Measurements from ENCODE around the gene RAPGEF6.
A peak's percentile ranks its signal among the peaks of the same experiment; 100 is the strongest.
"Not testable (repeated sequence)": the region's sequence is repeated elsewhere in the genome, so short reads cannot be mapped to it uniquely, and the experiment has no call there.

The RAPGEF6 gene

GRCh38 chr5:131647048-131647769, 12.2 kb upstream of the RAPGEF6 start:
- no peak for DNase-seq
- in situ Hi-C loops (cut with MboI; ENCODE audit: low pct_unique_long_range_greater_than_20kb, low sequenced_read_pairs), result no loop called here

GRCh38 chr5:131644822-131645221, 9.8 kb upstream of the RAPGEF6 start:
- DNase-seq, result no peak
- in situ Hi-C loops (cut with MboI; ENCODE audit: low pct_unique_long_range_greater_than_20kb, low sequenced_read_pairs), result no loop called here

GRCh38 chr5:131644370-131644769, 9.3 kb upstream of the RAPGEF6 start:
- no peak for DNase-seq
- in situ Hi-C loops (cut with MboI; ENCODE audit: low pct_unique_long_range_greater_than_20kb, low sequenced_read_pairs), result no loop called here

DNA sequence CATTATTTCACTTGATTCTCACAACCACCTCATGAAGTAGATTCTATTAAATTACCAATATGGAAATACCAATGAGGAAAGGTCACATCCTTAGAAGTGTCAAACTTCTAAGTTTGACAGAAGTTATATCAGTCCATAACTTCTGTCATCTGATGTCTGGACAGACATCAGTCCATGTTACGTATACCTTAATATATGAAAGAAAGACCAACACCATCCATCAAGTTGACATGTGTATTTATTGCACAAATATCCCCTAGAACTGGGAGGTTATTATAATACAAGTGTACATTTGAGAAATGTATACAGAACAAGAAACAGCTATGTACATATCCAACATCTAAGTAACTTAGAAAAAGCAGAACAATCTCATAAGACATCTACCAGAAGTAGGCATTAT, 6.5 kb upstream of the RAPGEF6 start:
- in situ Hi-C loops (cut with MboI; ENCODE audit: low pct_unique_long_range_greater_than_20kb, low sequenced_read_pairs), result no loop called here
- DNase-seq, result no peak

- peak; percentile 56 for DNase-seq
- in situ Hi-C loops (cut with MboI; ENCODE audit: low pct_unique_long_range_greater_than_20kb, low sequenced_read_pairs), result no loop called here
These were observed 5.2 kb upstream of the RAPGEF6 start for GRCh38 chr5:131640043-131640856.

DNA sequence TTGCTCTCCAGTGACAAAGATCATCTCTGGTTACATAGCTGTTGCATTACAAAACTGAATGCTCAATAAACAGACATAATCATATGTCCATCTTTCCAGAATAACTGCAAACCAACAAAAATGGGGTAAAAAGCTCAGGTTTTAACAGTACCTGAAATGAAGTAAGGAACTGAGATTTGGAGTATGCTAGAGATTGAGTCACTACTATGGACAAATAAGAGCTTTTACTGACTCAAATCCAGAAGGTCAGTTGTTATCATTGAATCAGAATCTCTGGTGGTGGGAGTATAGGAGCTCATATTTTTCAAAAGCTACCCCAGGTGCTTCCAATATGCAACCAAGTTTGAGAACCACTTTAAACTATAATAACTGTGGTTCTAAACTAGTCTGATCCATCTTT, 4.1 kb upstream of the RAPGEF6 start:
- no peak for DNase-seq
- in situ Hi-C loops (cut with MboI; ENCODE audit: low pct_unique_long_range_greater_than_20kb, low sequenced_read_pairs), result no loop called here

- peak; percentile 48 for DNase-seq
- in situ Hi-C loops (cut with MboI; ENCODE audit: low pct_unique_long_range_greater_than_20kb, low sequenced_read_pairs), result no loop called here
These were observed 2.7 kb upstream of the RAPGEF6 start for GRCh38 chr5:131637694-131638093.

GRCh38 chr5:131635684-131636572, 899 bp upstream of the RAPGEF6 start:
- in situ Hi-C loops (cut with MboI; ENCODE audit: low pct_unique_long_range_greater_than_20kb, low sequenced_read_pairs), result no loop called here
- no peak for DNase-seq

GRCh38 chr5:131634666-131634995, 398 bp downstream of the RAPGEF6 start:
- in situ Hi-C loops (cut with MboI; ENCODE audit: low pct_unique_long_range_greater_than_20kb, low sequenced_read_pairs), result no loop called here
- DNase-seq, result peak; percentile 76

GRCh38 chr5:131634238-131634637, 791 bp downstream of the RAPGEF6 start:
- no peak for DNase-seq
- in situ Hi-C loops (cut with MboI; ENCODE audit: low pct_unique_long_range_greater_than_20kb, low sequenced_read_pairs), result no loop called here

- DNase-seq, result no peak
- in situ Hi-C loops (cut with MboI; ENCODE audit: low pct_unique_long_range_greater_than_20kb, low sequenced_read_pairs), result no loop called here
These were observed 1.2 kb downstream of the RAPGEF6 start for GRCh38 chr5:131633830-131634229.

DNA sequence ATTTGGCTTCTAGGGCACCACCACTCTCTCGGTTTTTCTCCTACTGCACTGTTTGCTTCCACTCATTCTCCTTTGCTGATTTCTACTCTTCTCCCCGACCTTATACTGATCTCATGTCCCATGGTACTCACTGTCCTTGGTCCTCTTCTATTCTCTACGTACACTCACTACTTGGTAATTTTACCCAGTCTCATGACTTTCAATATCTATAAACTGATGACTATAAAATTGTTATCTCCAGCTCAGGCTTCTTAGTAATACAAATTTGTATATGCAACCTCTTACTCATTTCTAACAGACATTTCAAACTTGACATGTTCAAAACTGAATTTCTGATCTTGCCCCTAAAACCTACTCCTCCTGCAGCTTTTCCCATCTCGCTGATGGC, 4.1 kb downstream of the RAPGEF6 start:
- no peak for DNase-seq
- in situ Hi-C loops (cut with MboI; ENCODE audit: low pct_unique_long_range_greater_than_20kb, low sequenced_read_pairs), result no loop called here

DNA sequence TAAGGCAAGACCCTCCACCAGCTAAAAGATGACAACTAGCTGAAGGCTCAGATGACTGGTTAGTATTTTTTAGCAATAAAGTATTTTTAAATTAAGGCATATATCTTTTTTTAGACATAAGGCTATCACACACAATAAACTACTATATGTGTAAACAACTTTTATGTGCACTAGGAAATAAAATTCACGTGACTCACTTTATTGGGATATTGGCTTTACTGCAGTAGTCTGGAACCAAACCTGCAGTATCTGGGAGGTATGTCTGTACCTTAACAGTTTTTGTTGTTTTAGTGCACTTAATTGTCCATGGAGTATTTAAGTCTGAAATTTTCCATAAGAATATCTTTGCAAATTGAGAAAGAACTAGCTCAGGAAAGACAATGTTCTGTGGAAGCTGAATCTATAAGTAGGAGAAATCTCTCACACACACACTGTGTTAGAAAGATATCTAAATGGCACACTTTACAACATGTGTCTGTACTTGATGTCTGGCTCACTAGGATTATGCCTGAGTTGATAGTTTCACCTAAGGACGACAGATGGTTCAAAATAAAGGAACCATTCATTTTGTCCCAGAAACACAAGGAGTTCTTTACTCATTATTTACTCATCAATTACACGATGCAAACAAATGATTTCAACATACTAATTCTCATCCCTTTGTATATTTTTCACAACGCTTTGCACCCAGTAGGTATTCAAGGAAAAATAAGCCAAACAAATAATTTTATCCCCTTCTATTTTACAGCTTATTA, 4.6 kb downstream of the RAPGEF6 start:
- no peak for DNase-seq
- in situ Hi-C loops (cut with MboI; ENCODE audit: low pct_unique_long_range_greater_than_20kb, low sequenced_read_pairs), result no loop called here

DNA sequence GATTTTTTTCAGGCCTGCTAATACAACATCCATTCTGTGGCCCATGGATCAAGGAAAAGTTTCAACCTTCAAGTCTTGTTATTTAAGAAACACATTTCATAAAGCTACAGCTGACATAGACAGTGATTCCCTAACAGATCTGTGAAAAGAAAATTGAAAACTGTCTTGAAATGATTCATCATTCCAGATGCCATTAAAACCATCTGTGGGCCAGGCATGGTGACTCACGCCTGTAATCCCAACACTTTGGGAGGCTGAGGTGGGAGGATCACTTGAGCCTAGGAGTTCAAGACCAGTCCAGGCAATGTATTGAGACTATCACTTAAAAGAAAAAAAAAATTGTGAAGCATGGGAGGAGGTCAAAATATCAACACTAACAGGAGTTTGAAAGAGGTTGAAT, 6.0 kb downstream of the RAPGEF6 start:
- DNase-seq, result no peak
- in situ Hi-C loops (cut with MboI; ENCODE audit: low pct_unique_long_range_greater_than_20kb, low sequenced_read_pairs), result no loop called here

DNA sequence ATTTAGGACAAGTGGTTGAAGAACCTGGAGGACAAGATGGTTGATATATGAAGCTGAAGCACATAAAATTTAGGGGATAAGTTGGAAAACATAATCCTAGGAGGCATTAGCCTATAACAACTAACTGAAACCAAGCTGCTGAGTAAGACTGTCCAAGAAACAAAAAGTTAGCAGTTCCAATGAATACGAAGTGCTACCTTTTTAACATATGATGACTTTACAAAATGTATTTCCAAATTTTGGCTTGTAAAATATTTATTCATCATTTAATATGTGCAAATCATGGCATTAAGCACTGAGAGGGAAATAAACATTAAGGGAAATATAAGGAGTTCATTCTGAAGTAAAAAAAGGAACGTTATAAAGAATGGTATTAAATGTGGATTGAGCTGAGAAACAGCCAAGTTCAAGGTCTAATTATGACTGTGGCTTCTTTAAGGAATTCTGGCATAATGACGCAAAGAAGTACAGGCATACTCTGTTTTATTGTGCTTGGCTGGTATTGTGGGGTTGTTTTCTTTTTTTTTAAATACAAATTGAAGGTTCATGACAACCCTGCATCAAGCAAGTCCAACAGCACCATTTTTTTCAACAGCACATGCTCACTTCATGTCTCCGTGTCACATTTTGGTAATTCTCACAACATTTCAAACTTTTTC, 7.7 kb downstream of the RAPGEF6 start:
- in situ Hi-C loops (cut with MboI; ENCODE audit: low pct_unique_long_range_greater_than_20kb, low sequenced_read_pairs), result no loop called here
- DNase-seq, result no peak

GRCh38 chr5:131622633-131623032, 12.4 kb downstream of the RAPGEF6 start:
- no peak for DNase-seq
- in situ Hi-C loops (cut with MboI; ENCODE audit: low pct_unique_long_range_greater_than_20kb, low sequenced_read_pairs), result loop anchor here (25.0 kb wide), 1 partner anchor 390 kb away; the partner anchor contains the start of gene ACSL6

GRCh38 chr5:131621164-131621563, 13.9 kb downstream of the RAPGEF6 start:
- in situ Hi-C loops (cut with MboI; ENCODE audit: low pct_unique_long_range_greater_than_20kb, low sequenced_read_pairs), result loop anchor here (25.0 kb wide), 1 partner anchor 391 kb away; the partner anchor contains the start of gene ACSL6
- DNase-seq, result not testable (repeated sequence)

- in situ Hi-C loops (cut with MboI; ENCODE audit: low pct_unique_long_range_greater_than_20kb, low sequenced_read_pairs), result loop anchor here (25.0 kb wide), 1 partner anchor 393 kb away; the partner anchor contains the start of gene ACSL6
- DNase-seq, result no peak
These were observed 15.9 kb downstream of the RAPGEF6 start for GRCh38 chr5:131619102-131619501.

Measured in KBM-7 (cell line).